Measurements from ENCODE around the gene FAAP100.
"Not testable (repeated sequence)": the region's sequence is repeated elsewhere in the genome, so short reads cannot be mapped to it uniquely, and the experiment has no call there.

FAAP100 gene

DNA sequence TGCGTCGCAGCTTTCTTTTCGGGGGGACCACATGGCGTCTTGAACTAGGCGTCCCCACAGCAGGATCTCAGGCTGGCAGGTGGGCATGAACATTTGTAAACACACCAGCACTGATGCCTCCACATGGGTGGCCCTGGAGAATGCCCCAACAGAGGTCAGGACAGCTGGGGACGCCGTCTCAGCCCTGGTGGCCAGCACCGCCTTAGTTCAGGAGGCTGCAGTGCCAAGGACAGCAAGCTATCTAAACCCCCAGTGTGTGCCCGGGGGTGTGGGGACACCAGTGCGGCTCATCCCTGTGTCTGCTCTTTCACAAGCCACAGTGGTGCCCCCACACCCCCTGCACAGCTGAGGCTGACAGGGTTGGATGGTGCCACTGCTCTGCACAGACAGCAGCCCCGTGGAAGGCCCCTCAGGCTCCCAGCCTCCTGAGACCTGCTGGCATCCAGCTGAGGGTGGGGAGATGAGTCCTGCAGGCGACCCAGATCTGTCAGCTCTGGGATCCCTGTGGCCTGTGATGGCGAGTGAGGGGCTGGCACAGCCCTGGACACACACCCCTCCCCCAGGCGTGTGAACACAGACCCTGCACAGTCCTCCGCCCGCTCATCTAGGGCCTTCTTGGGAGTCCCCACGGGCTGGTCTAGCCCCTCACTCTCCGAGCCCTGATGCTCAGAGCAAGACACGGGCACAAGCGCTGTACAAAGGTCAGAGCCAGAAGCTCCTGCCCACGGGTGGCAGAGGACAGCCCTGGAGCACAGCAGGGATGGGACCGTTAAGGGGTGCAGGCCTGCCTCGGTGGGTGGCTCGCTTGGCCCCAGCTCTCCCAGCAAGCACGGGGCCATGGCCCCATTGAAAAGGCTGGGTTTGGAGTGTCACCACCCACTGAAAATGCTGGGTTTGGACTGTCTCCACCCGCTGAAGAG is 13.2 kb downstream of the FAAP100 start:
- DNase-seq (ENCODE audit: low read depth, low spot score): no peak

GRCh38 chr17:81537856-81538555 is 14.1 kb downstream of the FAAP100 start:
- DNase-seq (ENCODE audit: low read depth, low spot score): no peak

GRCh38 chr17:81537343-81537855 is 14.8 kb downstream of the FAAP100 start:
- no peak for DNase-seq (ENCODE audit: low read depth, low spot score)

DNA sequence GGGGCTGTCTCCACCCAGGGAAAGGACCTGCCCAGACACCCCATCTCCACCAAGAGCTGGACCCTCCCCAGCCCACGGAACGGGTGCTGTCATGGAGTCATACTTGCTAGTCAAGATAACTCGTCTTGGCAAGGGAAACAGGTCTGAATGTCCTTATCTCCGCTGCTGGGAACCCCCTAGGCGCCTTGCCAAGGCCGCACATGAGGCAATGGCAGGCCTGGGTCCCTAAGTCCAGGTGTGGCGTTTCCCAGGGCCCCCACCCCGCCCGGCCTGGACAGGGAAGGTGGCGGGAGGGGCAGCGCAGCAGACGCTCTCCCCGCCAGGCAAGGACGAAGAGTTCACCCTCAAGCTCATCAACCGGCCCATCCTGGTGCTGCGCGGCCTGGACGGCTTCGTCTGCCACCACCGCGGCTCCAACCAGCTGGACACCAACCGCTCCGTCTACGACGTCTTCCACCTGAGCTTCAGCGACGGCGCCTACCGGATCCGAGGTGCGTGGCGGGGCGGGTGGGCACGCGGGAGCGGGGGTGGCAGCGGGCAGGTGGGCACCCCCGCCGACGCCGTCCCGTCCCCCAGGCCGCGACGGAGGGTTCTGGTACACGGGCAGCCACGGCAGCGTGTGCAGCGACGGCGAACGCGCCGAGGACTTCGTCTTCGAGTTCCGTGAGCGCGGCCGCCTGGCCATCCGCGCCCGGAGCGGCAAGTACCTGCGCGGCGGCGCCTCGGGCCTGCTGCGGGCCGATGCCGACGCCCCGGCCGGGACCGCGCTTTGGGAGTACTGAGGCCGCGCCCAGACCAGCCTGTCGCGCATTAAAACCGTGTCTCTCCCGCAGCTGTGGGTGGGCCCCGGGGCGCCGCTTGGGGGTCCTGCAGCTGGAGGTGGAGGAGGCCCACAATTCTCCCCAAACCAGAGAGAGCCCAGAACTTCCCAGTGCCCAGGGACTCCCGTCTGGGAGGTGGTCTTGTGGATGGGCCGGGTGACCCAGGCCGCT is 15.6 kb downstream of the FAAP100 start:
- DNase-seq (ENCODE audit: low read depth, low spot score): no peak

DNA sequence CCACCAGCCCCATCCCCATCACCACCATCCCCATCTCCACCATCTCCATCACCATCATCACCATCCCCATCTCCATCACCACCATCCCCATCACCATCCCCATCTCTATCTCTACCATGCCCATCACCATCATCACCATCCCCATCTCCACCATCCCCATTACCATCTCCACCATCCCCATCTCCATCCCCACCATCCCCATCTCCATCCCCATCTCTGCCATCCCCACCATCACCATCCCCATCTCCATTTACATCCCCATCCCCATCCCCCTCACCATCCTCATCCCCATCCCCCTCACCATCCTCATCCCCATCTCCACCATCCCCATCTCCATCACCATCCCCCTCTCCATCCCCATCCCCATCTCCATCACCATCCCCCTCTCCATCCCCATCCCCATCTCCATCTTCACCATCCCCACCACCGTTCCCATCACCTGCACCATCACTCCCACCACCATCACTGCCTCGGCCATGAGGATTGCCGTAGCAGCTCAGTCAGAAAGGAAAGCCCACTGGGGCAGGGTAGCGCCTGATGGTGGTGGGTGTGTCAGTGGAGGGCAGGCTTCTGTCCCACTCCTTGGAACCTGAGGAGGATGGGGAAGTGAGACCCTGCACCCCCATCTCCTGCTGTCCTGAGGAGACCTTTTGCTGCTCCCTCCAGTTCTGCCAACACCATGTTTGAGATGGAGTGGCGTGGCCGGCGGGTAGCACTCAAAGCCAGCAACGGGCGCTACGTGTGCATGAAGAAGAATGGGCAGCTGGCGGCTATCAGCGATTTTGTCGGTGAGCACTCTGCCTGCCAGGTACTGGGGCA is 16.5 kb downstream of the FAAP100 start:
- no peak for DNase-seq (ENCODE audit: low read depth, low spot score)

DNA sequence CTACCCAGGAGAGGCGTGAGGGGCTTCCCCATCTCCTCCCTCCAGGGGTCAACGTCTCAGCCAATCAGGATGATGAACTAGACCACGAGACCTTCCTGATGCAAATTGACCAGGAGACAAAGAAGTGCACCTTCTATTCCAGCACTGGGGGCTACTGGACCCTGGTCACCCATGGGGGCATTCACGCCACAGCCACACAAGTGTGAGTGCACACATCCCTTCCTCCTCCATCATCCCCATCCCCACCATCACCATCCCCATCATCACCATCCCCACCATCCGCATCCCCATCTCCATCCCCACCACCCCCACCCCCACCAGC is 17.2 kb downstream of the FAAP100 start:
- DNase-seq (ENCODE audit: low read depth, low spot score): no peak

GRCh38 chr17:81534157-81535006 is 17.8 kb downstream of the FAAP100 start:
- no peak for DNase-seq (ENCODE audit: low read depth, low spot score)

- DNase-seq (ENCODE audit: low read depth, low spot score): no peak
Measured at GRCh38 chr17:81533339-81534141, 18.6 kb downstream of the FAAP100 start.

DNA sequence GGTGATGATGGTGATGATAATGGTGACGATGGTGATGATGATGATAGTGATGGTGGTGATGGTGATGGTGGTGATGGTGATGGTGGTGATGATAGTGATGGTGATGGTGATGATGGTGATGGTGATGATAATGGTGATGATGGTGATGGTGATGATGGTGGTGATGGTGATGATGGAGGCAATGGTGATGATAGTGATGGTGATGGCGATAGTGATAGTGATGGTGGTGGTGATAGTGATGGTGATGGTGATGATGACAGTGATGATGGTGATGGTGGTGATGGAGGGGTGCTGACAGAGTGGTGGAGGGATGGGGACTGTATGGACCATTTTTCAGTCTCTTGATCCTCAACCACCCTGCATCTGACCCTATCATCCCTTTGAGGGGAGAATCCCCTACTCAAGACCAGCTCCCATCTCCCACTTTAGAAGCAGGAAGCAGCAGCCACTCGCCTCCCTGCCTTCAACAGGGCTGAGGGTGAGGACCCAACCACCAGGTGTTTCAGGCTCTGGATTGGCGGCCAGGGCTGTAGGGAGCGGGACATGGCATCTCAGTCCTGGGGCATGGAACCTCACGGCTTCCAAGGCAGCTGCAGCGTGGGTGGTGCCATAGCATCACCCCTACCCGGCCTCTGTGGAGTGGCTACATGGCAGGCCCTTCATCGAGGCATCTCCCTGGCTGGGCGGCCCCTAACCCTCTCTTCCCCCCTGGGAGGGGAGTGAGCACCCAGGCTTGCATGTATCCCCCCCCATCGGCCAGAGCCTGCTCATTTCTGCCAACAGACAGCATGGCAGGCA is 19.5 kb downstream of the FAAP100 start:
- DNase-seq (ENCODE audit: low read depth, low spot score): no peak

GRCh38 chr17:81531998-81532404 is 20.2 kb downstream of the FAAP100 start:
- not testable (repeated sequence) for DNase-seq (ENCODE audit: low read depth, low spot score)

GRCh38 chr17:81531013-81531412 is 21.1 kb downstream of the FAAP100 start:
- not testable (repeated sequence) for DNase-seq (ENCODE audit: low read depth, low spot score)

DNA sequence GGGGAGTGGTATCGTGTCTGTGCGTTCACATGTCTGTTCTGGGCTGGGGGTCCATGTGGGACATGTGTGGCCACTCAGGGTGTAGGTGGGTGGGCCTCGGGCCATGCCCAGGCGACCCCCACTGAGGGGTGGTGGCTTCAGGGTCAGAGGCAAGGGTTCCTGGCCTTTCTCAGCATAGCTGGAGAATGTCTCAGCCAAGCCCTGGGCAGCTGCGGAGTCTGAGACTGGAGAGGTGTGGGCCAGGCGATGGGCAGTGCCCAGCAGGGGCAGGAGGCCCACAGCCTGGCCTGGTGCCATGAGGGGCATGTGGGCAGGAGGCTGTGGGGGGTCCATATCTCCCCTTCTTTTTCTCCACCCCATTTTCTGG is 22.7 kb downstream of the FAAP100 start:
- DNase-seq (ENCODE audit: low read depth, low spot score): no peak

DNA sequence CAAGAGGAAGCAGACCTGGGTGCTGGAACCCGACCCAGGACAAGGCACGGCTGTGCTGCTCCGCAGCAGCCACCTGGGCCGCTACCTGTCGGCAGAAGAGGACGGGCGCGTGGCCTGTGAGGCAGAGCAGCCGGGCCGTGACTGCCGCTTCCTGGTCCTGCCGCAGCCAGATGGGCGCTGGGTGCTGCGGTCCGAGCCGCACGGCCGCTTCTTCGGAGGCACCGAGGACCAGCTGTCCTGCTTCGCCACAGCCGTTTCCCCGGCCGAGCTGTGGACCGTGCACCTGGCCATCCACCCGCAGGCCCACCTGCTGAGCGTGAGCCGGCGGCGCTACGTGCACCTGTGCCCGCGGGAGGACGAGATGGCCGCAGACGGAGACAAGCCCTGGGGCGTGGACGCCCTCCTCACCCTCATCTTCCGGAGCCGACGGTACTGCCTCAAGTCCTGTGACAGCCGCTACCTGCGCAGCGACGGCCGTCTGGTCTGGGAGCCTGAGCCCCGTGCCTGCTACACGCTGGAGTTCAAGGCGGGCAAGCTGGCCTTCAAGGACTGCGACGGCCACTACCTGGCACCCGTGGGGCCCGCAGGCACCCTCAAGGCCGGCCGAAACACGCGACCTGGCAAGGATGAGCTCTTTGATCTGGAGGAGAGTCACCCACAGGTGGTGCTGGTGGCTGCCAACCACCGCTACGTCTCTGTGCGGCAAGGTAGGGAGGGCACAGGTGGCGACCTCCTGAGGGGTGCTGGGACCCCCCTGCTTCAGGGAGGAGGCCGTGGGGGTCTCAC is 23.3 kb downstream of the FAAP100 start:
- DNase-seq (ENCODE audit: low read depth, low spot score): no peak

GRCh38 chr17:81528384-81528650 is 23.8 kb downstream of the FAAP100 start:
- DNase-seq (ENCODE audit: low read depth, low spot score): no peak

DNA sequence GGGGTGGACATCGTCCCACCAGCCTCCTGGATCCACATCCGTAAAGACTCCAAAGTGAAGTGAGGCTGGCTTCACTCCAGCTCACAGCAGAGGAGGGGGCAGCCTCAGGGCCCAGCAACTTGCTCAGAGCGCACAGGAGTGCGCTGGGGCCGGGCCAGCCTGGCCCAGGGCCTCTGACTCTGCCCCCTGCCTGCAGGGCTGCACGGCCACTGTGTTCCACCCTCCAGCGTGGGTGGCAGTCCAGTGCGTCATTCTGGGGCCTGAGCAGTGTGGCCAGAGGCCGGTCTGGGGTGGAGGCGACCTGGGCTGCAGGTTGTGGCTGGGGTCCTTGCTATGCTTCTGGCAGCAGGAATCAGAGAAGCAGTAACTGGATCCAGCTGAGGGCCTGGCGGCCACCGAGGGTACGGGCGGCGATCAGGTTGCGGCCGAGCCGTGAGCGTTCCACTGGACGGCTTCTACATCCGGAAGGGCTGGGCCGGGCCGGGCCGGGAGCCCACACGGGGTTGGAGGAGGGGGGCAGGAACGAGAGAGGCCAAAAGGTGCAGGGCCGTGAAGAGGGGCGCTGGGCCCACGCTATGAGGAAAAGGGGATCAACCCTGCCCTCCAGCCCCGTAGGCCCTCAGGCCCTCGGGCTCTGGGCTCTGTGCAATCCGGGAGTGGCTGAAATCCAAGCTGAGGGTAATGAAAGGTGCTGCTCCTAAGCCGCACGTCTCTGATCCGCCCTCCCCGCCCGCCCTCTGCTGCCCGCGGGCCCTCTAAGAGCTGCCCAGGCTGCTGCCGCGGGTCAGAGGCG is 24.4 kb downstream of the FAAP100 start, which contains the start of gene FSCN2:
Gene FSCN2 (plus strand): TSS at position 787 of the 793 bp plus-strand sequence. CDS start 155 bp downstream, outside the sequence.
- DNase-seq (ENCODE audit: low read depth, low spot score): no peak

GRCh38 chr17:81526662-81527571 is 25.2 kb downstream of the FAAP100 start:
- DNase-seq (ENCODE audit: low read depth, low spot score): no peak

Data from activated CD4-positive, CD25-positive, alpha-beta regulatory T cell treated with anti-CD3 and anti-CD28 coated beads, Interleukin-2, amount 50 U/mL, for 16 hours (primary cell).